Hepatocyte (in vitro differentiated cells): Measurements from ENCODE around the gene HOXD12. TPM values are rescaled to one million over a fixed set of nuclear protein-coding genes. Genes with fewer than 3 reads are reported as not detected.
A peak's percentile ranks its signal among the peaks of the same experiment; 100 is the strongest.

Experiments
- DNase-seq: peaks from one replicate; pipeline ENCODE4 v3.0.0-alpha.2; 2016; ENCODE audit warnings: low spot score
- H2AFZ ChIP-seq: fragments of 200-600 bp; sonication (generic); 2 replicates; pipeline ENCODE4 v1.6.0; 2016; ENCODE audit warnings: antibody characterized with exemption, mild to moderate bottlenecking
- H3K27ac ChIP-seq: fragments of 200-600 bp; sonication (generic); 2 replicates; pipeline ENCODE4 v1.5.1; 2016; ENCODE audit warnings: mild to moderate bottlenecking
- H3K27me3 ChIP-seq: fragments of 200-600 bp; sonication (generic); 2 replicates; pipeline ENCODE4 v1.6.1; 2016
- H3K36me3 ChIP-seq: fragments of 200-600 bp; sonication (generic); replicated peaks from 2 replicates; pipeline ENCODE4 v1.5.1; 2016; ENCODE audit warnings: low read depth; ENCODE audit not compliant: insufficient read depth
- H3K4me1 ChIP-seq: fragments of 200-600 bp; sonication (generic); 2 replicates; pipeline ENCODE4 v1.5.1; 2016; ENCODE audit warnings: mild to moderate bottlenecking, moderate library complexity; ENCODE audit not compliant: insufficient read depth
- H3K4me2 ChIP-seq: fragments of 200-600 bp; sonication (generic); 2 replicates; pipeline ENCODE4 v1.6.0; 2016
- H3K4me3 ChIP-seq: fragments of 200-600 bp; sonication (generic); 2 replicates; pipeline ENCODE4 v1.5.1; 2016; ENCODE audit warnings: mild to moderate bottlenecking
- H3K79me2 ChIP-seq: fragments of 200-600 bp; sonication (generic); 2 replicates; pipeline ENCODE4 v1.6.0; 2017; ENCODE audit warnings: mild to moderate bottlenecking
- H3K9me2 ChIP-seq: fragments of 200-600 bp; sonication (generic); replicated peaks from 2 replicates; pipeline ENCODE4 v1.6.0; 2017; ENCODE audit warnings: mild to moderate bottlenecking; ENCODE audit not compliant: insufficient read depth
- H3K9me3 ChIP-seq: fragments of 200-600 bp; sonication (generic); 2 replicates; pipeline ENCODE4 v1.5.1; 2016; ENCODE audit warnings: low read depth, mild to moderate bottlenecking
- H4K20me1 ChIP-seq: fragments of 200-600 bp; sonication (generic); 2 replicates; pipeline ENCODE4 v1.6.0; 2016; ENCODE audit warnings: mild to moderate bottlenecking; ENCODE audit not compliant: insufficient read depth, poor library complexity, severe bottlenecking
- EZH2 ChIP-seq: fragments of 200-600 bp; sonication (generic); IDR thresholded peaks from 2 replicates; pipeline ENCODE4 v1.6.1; 2016; ENCODE audit warnings: antibody characterized with exemption, mild to moderate bottlenecking, borderline replicate concordance
- EZH2phosphoT487 ChIP-seq: fragments of 200-600 bp; sonication (generic); IDR thresholded peaks from one replicate; pipeline ENCODE4 v1.6.1; 2018; ENCODE audit warnings: antibody characterized with exemption, mild to moderate bottlenecking, low read depth, moderate library complexity; ENCODE audit not compliant: unreplicated experiment, severe bottlenecking
- WGBS: methylation state at CpG from one replicate; pipeline ENCODE4 v1.1.6; 2016; ENCODE audit warnings: low lambda C conversion rate; ENCODE audit errors: missing lambda C conversion rate; 5-methylcytosine and 5-hydroxymethylcytosine counted together
- polyA plus RNA-seq: library from polyadenylated mRNA; unstranded; fragments of >200 nt; fragmentation: Nextera tagmentation; extraction: Ambion mirVana; gene quantifications from 2 replicates; pipeline ENCODE4 v1.2.1, GENCODE V29; 2016
- total RNA-seq: library from RNA; depleted of rRNA; stranded (reverse); fragments of >200 nt; gene quantifications from 2 replicates; pipeline ENCODE4 v1.2.3, GENCODE V29; 2014
- TF ChIP-seq, protein P1 (sequence below): fragments of 200-600 bp; sonication (generic); IDR thresholded peaks from 2 replicates; pipeline ENCODE4 v1.5.1; 2016; ENCODE audit warnings: antibody characterized with exemption, mild to moderate bottlenecking; ENCODE audit not compliant: poor library complexity

Gene HOXD12, protein sequence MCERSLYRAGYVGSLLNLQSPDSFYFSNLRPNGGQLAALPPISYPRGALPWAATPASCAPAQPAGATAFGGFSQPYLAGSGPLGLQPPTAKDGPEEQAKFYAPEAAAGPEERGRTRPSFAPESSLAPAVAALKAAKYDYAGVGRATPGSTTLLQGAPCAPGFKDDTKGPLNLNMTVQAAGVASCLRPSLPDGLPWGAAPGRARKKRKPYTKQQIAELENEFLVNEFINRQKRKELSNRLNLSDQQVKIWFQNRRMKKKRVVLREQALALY
- total RNA-seq, result 17.9 and 29.0 TPM in 2 replicates
- 3.1 and 3.3 TPM in 2 replicates for polyA plus RNA-seq

DNA sequence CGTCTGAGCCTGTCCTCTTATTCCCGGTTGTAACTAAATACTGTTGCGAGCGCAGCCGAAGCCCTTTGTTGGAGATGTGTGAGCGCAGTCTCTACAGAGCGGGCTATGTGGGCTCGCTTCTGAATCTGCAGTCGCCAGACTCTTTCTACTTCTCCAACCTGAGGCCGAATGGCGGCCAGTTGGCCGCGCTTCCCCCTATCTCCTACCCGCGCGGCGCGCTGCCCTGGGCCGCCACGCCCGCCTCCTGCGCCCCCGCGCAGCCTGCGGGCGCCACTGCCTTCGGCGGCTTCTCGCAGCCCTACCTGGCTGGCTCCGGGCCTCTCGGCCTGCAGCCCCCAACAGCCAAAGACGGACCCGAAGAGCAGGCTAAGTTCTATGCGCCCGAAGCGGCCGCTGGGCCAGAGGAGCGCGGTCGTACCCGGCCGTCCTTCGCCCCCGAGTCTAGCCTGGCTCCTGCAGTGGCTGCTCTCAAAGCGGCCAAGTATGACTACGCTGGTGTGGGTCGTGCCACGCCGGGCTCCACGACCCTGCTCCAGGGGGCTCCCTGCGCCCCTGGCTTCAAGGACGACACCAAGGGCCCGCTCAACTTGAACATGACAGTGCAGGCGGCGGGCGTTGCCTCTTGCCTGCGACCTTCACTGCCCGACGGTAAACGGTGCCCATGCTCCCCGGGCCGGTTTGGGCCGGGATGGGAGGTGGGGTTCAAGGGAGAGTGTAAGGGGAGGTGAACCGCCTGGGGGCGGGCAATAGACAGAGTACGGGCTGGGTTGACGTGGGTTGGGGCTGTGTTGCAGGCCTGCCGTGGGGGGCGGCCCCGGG, at the start of gene HOXD12:
Gene HOXD12, plus strand, starts transcription at position 68 of the 819 bp plus-strand sequence. Its CDS starts 7 bp downstream, at position 75.
- no peaks in the 10 kb centered on the region for H3K9me3 ChIP-seq
- peak within 1 kb of the TSS; percentile 91 for H3K4me2 ChIP-seq

DNA sequence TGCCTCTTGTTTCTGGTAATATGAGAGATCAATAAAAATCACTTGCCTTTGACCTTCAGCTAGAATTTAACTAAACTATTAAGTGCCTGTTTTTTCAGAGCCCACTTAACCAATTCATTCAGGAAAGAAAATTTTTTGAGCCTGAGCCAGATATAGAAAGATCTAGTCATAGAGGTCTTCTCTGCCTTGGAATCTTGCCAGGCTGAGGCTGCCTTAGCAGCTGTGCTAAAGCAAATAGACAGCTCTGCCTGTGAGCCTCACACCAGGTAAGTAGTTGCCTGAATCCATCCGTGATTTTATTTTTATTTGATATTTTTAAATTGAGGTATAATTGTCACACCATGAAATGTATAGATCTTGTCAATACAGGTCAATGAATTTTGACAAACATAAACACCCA, 43.2 kb upstream of the HOXD12 start:
- Histone ChIP-seq H3K9me3 (no peaks in the 10 kb centered on the region), H3K4me2 (no peak overlapping the region), H4K20me1 (no peaks in the 10 kb centered on the region), H2AFZ (no peak overlapping the region), H3K36me3 (no peaks in the 10 kb centered on the region), H3K4me3 (no peak overlapping the region), H3K79me2 (no peaks in the 10 kb centered on the region), H3K9me2 (no peaks in the 10 kb centered on the region), H3K27me3 (peaks cover 11% of the 10 kb centered on the region), H3K27ac (no peak overlapping the region), H3K4me1 (no peaks in the 10 kb centered on the region)
- WGBS, result 25% methylated on average over 1 of the region's 1 CpG
- TF ChIP-seq EZH2 (no peak), EZH2phosphoT487 (no peak)
- TF ChIP-seq, protein P1, sequence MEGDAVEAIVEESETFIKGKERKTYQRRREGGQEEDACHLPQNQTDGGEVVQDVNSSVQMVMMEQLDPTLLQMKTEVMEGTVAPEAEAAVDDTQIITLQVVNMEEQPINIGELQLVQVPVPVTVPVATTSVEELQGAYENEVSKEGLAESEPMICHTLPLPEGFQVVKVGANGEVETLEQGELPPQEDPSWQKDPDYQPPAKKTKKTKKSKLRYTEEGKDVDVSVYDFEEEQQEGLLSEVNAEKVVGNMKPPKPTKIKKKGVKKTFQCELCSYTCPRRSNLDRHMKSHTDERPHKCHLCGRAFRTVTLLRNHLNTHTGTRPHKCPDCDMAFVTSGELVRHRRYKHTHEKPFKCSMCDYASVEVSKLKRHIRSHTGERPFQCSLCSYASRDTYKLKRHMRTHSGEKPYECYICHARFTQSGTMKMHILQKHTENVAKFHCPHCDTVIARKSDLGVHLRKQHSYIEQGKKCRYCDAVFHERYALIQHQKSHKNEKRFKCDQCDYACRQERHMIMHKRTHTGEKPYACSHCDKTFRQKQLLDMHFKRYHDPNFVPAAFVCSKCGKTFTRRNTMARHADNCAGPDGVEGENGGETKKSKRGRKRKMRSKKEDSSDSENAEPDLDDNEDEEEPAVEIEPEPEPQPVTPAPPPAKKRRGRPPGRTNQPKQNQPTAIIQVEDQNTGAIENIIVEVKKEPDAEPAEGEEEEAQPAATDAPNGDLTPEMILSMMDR, result no peak
- peak; percentile 33 for DNase-seq

More for the DNA sequence above, at the start of gene HOXD12:
- H4K20me1 ChIP-seq, result no peaks in the 10 kb centered on the region
- peak within 1 kb of the TSS; percentile 30 for H2AFZ ChIP-seq
- WGBS, result 7% methylated on average over 66 of the region's 70 CpGs
- no peaks in the 10 kb centered on the region for H3K9me2 ChIP-seq
- H3K27ac ChIP-seq, result peak within 1 kb of the TSS; percentile 93
- H3K79me2 ChIP-seq, result peaks cover 57% of the 10 kb centered on the region
- TF ChIP-seq, protein P1, result no peak
- TF ChIP-seq EZH2phosphoT487 (no peak), EZH2 (peak; percentile 76)
- peak within 1 kb of the TSS; percentile 24 for H3K4me3 ChIP-seq
- H3K4me1 ChIP-seq, result no peaks in the 10 kb centered on the region
- DNase-seq, result no peak
- H3K36me3 ChIP-seq, result no peaks in the 10 kb centered on the region
- H3K27me3 ChIP-seq, result peaks cover 99% of the 10 kb centered on the region

DNA sequence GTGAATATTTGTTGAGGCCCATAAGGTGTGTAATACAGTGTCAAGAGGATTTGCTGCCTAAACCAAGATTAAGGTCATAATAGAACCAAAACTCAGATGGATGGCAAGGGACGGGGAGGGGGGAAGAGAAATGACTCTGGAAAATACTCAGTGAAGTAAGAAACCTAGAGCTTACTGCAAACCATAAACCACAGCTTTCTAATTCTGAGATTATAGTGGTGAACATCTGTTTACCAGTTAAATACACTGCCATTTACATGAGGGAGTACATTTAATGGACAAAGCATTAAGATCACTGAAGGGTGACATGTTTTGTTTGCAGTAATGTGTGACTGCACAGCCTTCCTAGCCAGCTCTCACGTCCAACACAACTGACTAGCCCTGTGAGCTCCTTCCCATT, 35.6 kb upstream of the HOXD12 start:
- Histone ChIP-seq H3K4me2 (no peak overlapping the region), H3K36me3 (no peaks in the 10 kb centered on the region), H3K4me3 (no peak overlapping the region), H3K9me2 (no peaks in the 10 kb centered on the region), H4K20me1 (no peaks in the 10 kb centered on the region), H3K4me1 (no peaks in the 10 kb centered on the region), H3K79me2 (no peaks in the 10 kb centered on the region), H2AFZ (no peak overlapping the region), H3K27ac (no peak overlapping the region), H3K9me3 (no peaks in the 10 kb centered on the region), H3K27me3 (peaks cover 73% of the 10 kb centered on the region)
- no peak for DNase-seq
- TF ChIP-seq, protein P1, result no peak
- no peak for TF ChIP-seq EZH2phosphoT487
- no peak for TF ChIP-seq EZH2
- 52% methylated on average over 2 of the region's 2 CpGs for WGBS
